K562 (cell line): ENCODE data around the gene TENT4A. TPM values are rescaled to one million over a fixed set of nuclear protein-coding genes. Genes with fewer than 3 reads are reported as not detected.
A peak's percentile ranks its signal among the peaks of the same experiment; 100 is the strongest.

Experiments
- ATAC-seq: fragments of 200-7000 bp; cut with Tn5 transposase; 3 replicates; pipeline ENCODE4 v1.9.1; 2020; ENCODE audit warnings: moderate library complexity
- BruUV-seq: library from RNA; stranded (reverse); fragments of 400-500 nt; replicated peaks from 2 replicates; lab custom pipeline; 2021; lab: Mats Ljungman, UMichigan
- CTCF ChIA-PET: fragments of 300-600 bp; formaldehyde crosslinking; extraction: SDS; loops from one replicate; lab custom pipeline; 2021; ENCODE audit warnings: low intra/inter-chr PET ratio; lab: Yijun Ruan, JAX
- POLR2A ChIA-PET: fragments of 300-600, 350-650 bp; sonication (Branson Sonifier 250); formaldehyde crosslinking; extraction: SDS; loops from one replicate; lab custom pipeline; 2021; ENCODE audit warnings: antibody characterized with exemption, inconsistent platforms; lab: Yijun Ruan, JAX
- DNase-seq, 4 experiments: peaks; one replicate each; pipeline versions ENCODE4 v3.0.0 to v3.0.0-alpha.2; 2011 to 2018; ENCODE audit warnings: low spot score in 3 of 4, mixed read lengths in 3 of 4; ENCODE audit errors: extremely low read depth in 1 of 4
- FAIRE-seq: peaks from 2 replicates; lab custom pipeline; 2011; peaks lifted over from hg19 to GRCh38; lab: Jason Lieb, UNC
- H2AFZ ChIP-seq: 2 replicates; pipeline ENCODE4 v1.6.0; 2011; ENCODE audit warnings: low read depth, low read length, control low read depth, inconsistent platforms
- H3K27ac ChIP-seq: fragments of 200-600 bp; 3 replicates; pipeline ENCODE4 v1.8.0; 2011; ENCODE audit warnings: low read depth, mild to moderate bottlenecking, control low read depth, inconsistent platforms, low read length, moderate library complexity, mixed read lengths; ENCODE audit errors: extremely low read depth
- H3K27me3 ChIP-seq, 2 experiments: fragments of 300-600 bp in 1 of 2; 2 replicates in 1 of 2; 3 replicates in 1 of 2; pipeline versions ENCODE4 v1.6.0 to v1.8.0; 2011; ENCODE audit warnings: inconsistent platforms in 2 of 2, low read length in 2 of 2, mild to moderate bottlenecking in 1 of 2, mixed read lengths in 1 of 2, moderate library complexity in 1 of 2; ENCODE audit not compliant: control insufficient read depth in 2 of 2, insufficient read depth in 2 of 2
- H3K36me3 ChIP-seq: fragments of 300-600 bp; 3 replicates; pipeline ENCODE4 v1.8.0; 2011; ENCODE audit warnings: mild to moderate bottlenecking, low read length, inconsistent platforms; ENCODE audit not compliant: control insufficient read depth, insufficient read depth
- H3K4me1 ChIP-seq, 2 experiments: fragments of 200-600 bp in 1 of 2; replicated peaks in 1 of 2; 2 replicates in 1 of 2; 3 replicates in 1 of 2; pipeline versions ENCODE4 v1.5.1 to v1.8.0; 2011; ENCODE audit warnings: inconsistent platforms in 2 of 2, low read length in 2 of 2, mild to moderate bottlenecking in 1 of 2, mixed read lengths in 1 of 2, moderate library complexity in 1 of 2; ENCODE audit not compliant: control insufficient read depth in 2 of 2, insufficient read depth in 2 of 2
- H3K4me2 ChIP-seq: 2 replicates; pipeline ENCODE4 v1.6.1; 2011; ENCODE audit warnings: low read length, control low read depth, inconsistent platforms, mixed read lengths; ENCODE audit not compliant: insufficient read depth
- H3K4me3 ChIP-seq: fragments of 200-600 bp; sonication (generic), shearing (Covaris generic); 2 replicates; pipeline ENCODE4 v1.5.1; 2016; ENCODE audit warnings: control low read depth, inconsistent platforms
- H3K79me2 ChIP-seq: fragments of 200-600 bp; 3 replicates; pipeline ENCODE4 v1.8.0; 2011; ENCODE audit warnings: low read length, inconsistent platforms; ENCODE audit not compliant: control insufficient read depth, insufficient read depth
- H3K9ac ChIP-seq, 2 experiments: 2 replicates each; pipeline versions ENCODE4 v1.6.0 to v1.6.1; 2011; ENCODE audit warnings: low read depth in 2 of 2, low read length in 2 of 2, control low read depth in 1 of 2, inconsistent platforms in 1 of 2, mild to moderate bottlenecking in 1 of 2, mixed read lengths in 1 of 2; ENCODE audit not compliant: insufficient read depth in 1 of 2
- H3K9me1 ChIP-seq: one replicate; pipeline ENCODE4 v1.6.0; 2011; ENCODE audit warnings: inconsistent platforms, mild to moderate bottlenecking, low read length, moderate library complexity; ENCODE audit not compliant: control insufficient read depth, insufficient read depth
- H3K9me3 ChIP-seq: replicated peaks from 2 replicates; pipeline ENCODE4 v1.5.1; 2011; ENCODE audit warnings: low read depth, low read length, inconsistent platforms; ENCODE audit not compliant: control insufficient read depth, insufficient read depth
- H4K20me1 ChIP-seq: replicated peaks from 2 replicates; pipeline ENCODE4 v1.6.1; 2011; ENCODE audit warnings: low read length, inconsistent platforms, mixed read lengths; ENCODE audit not compliant: control insufficient read depth, insufficient read depth
- CTCF ChIP-seq, 3 experiments: IDR thresholded peaks in 2 of 3; conservative IDR thresholded peaks in 1 of 3; 2 replicates each; pipeline ENCODE4 v1.5.1; 2011 to 2012; ENCODE audit warnings: low read length in 3 of 3, mild to moderate bottlenecking in 3 of 3, control low read depth in 2 of 3, improper control_type of control experiment in 1 of 3, inconsistent platforms in 1 of 3, low read depth in 1 of 3, mixed read lengths in 1 of 3, moderate library complexity in 1 of 3; ENCODE audit not compliant: insufficient read depth in 2 of 3
- NFIC ChIP-seq: fragments of 450-650 bp; IDR thresholded peaks from 2 replicates; pipeline ENCODE4 v1.6.1; 2017; ENCODE audit warnings: mild to moderate bottlenecking, inconsistent platforms
- THAP7 ChIP-seq: fragments of 250-450 bp; sonication (Bioruptor Pico); IDR thresholded peaks from 2 replicates; pipeline ENCODE4 v1.5.0; 2021
- WGBS: fragments of 100-300 bp; shearing (Covaris generic); methylation state at CpG from one replicate; pipeline ENCODE4 v1.1.6; 2016; ENCODE audit warnings: low coverage, mixed read lengths; ENCODE audit not compliant: insufficient coverage; ENCODE audit errors: missing lambda C conversion rate; 5-methylcytosine and 5-hydroxymethylcytosine counted together
- in situ Hi-C: fragments of 300-500 bp; cut with MboI; formaldehyde crosslinking; loops from 4 replicates; pipeline ENCODE4 v1.15.0; 2018; ENCODE audit warnings: inconsistent platforms, mixed read lengths
- intact Hi-C: fragments of 100-400 bp; cut with micrococcal nuclease; formaldehyde crosslinking; loops from 2 replicates; pipeline ENCODE4 v1.14.2; 2022
- polyA plus RNA-seq, 8 experiments: library from polyadenylated mRNA; depleted of rRNA in 4 of 8; stranded (reverse) in 5 of 8; unstranded in 3 of 8; fragments of >200 nt; fragmentation: Nextera tagmentation in 2 of 8; fragmentation: Illumina TruSeq in 1 of 8; extraction: Ambion mirVana in 2 of 8; extraction: Trizol in 1 of 8; gene quantifications; 2 replicates each; pipeline versions ENCODE4 v1.2.1 to v1.2.3, GENCODE V29; 2011 to 2014; ENCODE audit warnings: inconsistent platforms in 1 of 8, missing spikeins in 1 of 8
- total RNA-seq, 7 experiments: library from RNA; depleted of rRNA in 6 of 7; stranded (reverse); fragments of >200 nt in 6 of 7; fragmentation: Illumina TruSeq in 2 of 7; extraction: Trizol in 2 of 7; gene quantifications; 2 replicates each; pipeline versions ENCODE4 v1.2.1 to v1.2.3, GENCODE V29; 2011 to 2021; ENCODE audit warnings: low replicate concordance in 1 of 7

TENT4A gene
- total and polyA plus RNA-seq, 9 of the 15 experiments (the other 6 are each of a cell fraction or from before 2014, with no cell fraction given) = 1.3 to 27.3 (median 13.0) TPM

- H4K20me1 ChIP-seq = peaks cover 77% of the 10 kb centered on the region
- H3K9ac ChIP-seq = no peak overlapping the region
- intact Hi-C loops (no loop called here), in situ Hi-C loops (no loop called here)
- H3K27ac ChIP-seq = no peak overlapping the region
- peak in 2 of 3 experiments; percentile 20 to 23; a peak in 2 of 6 replicates for TF ChIP-seq CTCF (IDR thresholded peaks at IDR 0.05 in 2 of 3, conservative IDR thresholded peaks at IDR 0.05 in 1 of 3; ENCODE audit: insufficient read depth in 2 of 3, low read depth in 1 of 3, low read length in 3 of 3)
- no peak for TF ChIP-seq THAP7 (CRISPR knock-in tag)
- TF ChIP-seq NFIC = peak; percentile 96
- H3K9me1 ChIP-seq = peaks cover 27% of the 10 kb centered on the region
- DNase-seq = peak; percentile 55 to 67 (median 66)
- H3K4me3 ChIP-seq = no peak overlapping the region
- no TSS peak for BruUV-seq
- ChIA-PET POLR2A (interaction anchor here (1.0 to 2.3 kb wide), 2 partner anchors 9 to 11 kb away, joined by 3 to 6 read pairs; no protein-coding TSS in a partner anchor), CTCF (no interaction called here)
- no peaks in the 10 kb centered on the region for H3K9me3 ChIP-seq
- no peak overlapping the region for H2AFZ ChIP-seq
- no peaks in the 10 kb centered on the region for H3K27me3 ChIP-seq
- 60% methylated on average over 4 of the region's 4 CpGs for whole genome bisulfite sequencing
- H3K4me1 ChIP-seq = peaks cover 11 to 23% of the 10 kb centered on the region in 2 experiments; a peak in 4 of 5 replicates
- H3K36me3 ChIP-seq = peaks cover 85% of the 10 kb centered on the region
- ATAC-seq = peak; percentile 64
- peak; percentile 6 for FAIRE-seq
- no peak overlapping the region for H3K4me2 ChIP-seq
- peaks cover 98% of the 10 kb centered on the region for H3K79me2 ChIP-seq
Observed at GRCh38 chr5:6721442-6721841, 8.2 kb downstream of the TENT4A start.
